GM12878 (cell line): ENCODE data around the gene RTL3. TPM values are rescaled to one million over a fixed set of nuclear protein-coding genes. Genes with fewer than 3 reads are reported as not detected.

ENCODE experiments used
- ATAC-seq: fragments of 200-7000 bp; cut with Tn5 transposase; 3 replicates; pipeline ENCODE4 v1.9.1; 2020; ENCODE audit warnings: mild to moderate bottlenecking, moderate library complexity
- BruUV-seq: library from RNA; stranded (reverse); fragments of 400-500 nt; replicated peaks from 2 replicates; lab custom pipeline; 2021; lab: Mats Ljungman, UMichigan
- CTCF ChIA-PET: fragments of 300-600 bp; sonication (Branson Sonifier 250); formaldehyde crosslinking; extraction: SDS; loops from one replicate; lab custom pipeline; 2021; ENCODE audit warnings: inconsistent platforms; lab: Yijun Ruan, JAX
- POLR2A ChIA-PET: fragments of 350-600 bp; formaldehyde crosslinking; extraction: SDS; loops from one replicate; lab custom pipeline; 2021; ENCODE audit warnings: inconsistent platforms; lab: Charles Lee
- RAD21 ChIA-PET: fragments of 300-600 bp; sonication (Branson Sonifier 250); formaldehyde crosslinking; loops from one replicate; lab custom pipeline; 2023; ENCODE audit warnings: antibody characterized with exemption; ENCODE audit not compliant: unreplicated experiment; lab: Charles Lee
- SMC1A ChIA-PET: fragments of 300-600 bp; sonication (Branson Sonifier 250); formaldehyde crosslinking; loops from one replicate; lab custom pipeline; 2023; ENCODE audit not compliant: unreplicated experiment, uncharacterized antibody; lab: Charles Lee
- DNase-seq: peaks from one replicate; pipeline ENCODE4 v3.0.0-alpha.2; 2011; ENCODE audit warnings: low read depth, low spot score
- FAIRE-seq: peaks from 3 replicates; lab custom pipeline; 2011; peaks lifted over from hg19 to GRCh38; lab: Jason Lieb, UNC
- H2AFZ ChIP-seq: 2 replicates; pipeline ENCODE4 v1.6.0; 2011; ENCODE audit warnings: low read depth, low read length, control low read depth; ENCODE audit not compliant: control insufficient read depth
- H3K27ac ChIP-seq: 2 replicates; pipeline ENCODE4 v1.5.1; 2011; ENCODE audit warnings: control low read depth; ENCODE audit not compliant: control insufficient read depth, insufficient read depth
- H3K27me3 ChIP-seq, 2 experiments: replicated peaks in 1 of 2; 2 replicates each; pipeline versions ENCODE4 v1.6.0 to v1.6.1; 2011; ENCODE audit warnings: low read length in 1 of 2; ENCODE audit not compliant: control insufficient read depth in 2 of 2, insufficient read depth in 2 of 2
- H3K36me3 ChIP-seq, 2 experiments: 2 replicates each; pipeline ENCODE4 v1.5.1; 2011; ENCODE audit warnings: low read length in 1 of 2; ENCODE audit not compliant: control insufficient read depth in 2 of 2, insufficient read depth in 2 of 2
- H3K4me1 ChIP-seq: 2 replicates; pipeline ENCODE4 v1.6.1; 2011; ENCODE audit warnings: mild to moderate bottlenecking, low read length, moderate library complexity, mixed read lengths; ENCODE audit not compliant: control insufficient read depth, insufficient read depth
- H3K4me2 ChIP-seq: 2 replicates; pipeline ENCODE4 v1.6.0; 2011; ENCODE audit warnings: control low read depth; ENCODE audit not compliant: control insufficient read depth, insufficient read depth
- H3K4me3 ChIP-seq: fragments of 200-600 bp; sonication (generic); 2 replicates; pipeline ENCODE4 v1.5.1; 2016
- H3K79me2 ChIP-seq: 2 replicates; pipeline ENCODE4 v1.6.0; 2011; ENCODE audit warnings: low read length; ENCODE audit not compliant: control insufficient read depth, insufficient read depth
- H3K9ac ChIP-seq: 2 replicates; pipeline ENCODE4 v1.8.0; 2011; ENCODE audit warnings: low read length, control low read depth, mixed read lengths; ENCODE audit not compliant: control insufficient read depth, insufficient read depth
- H3K9me3 ChIP-seq: replicated peaks from 3 replicates; pipeline ENCODE4 v1.5.1; 2011; ENCODE audit warnings: mild to moderate bottlenecking, low read length; ENCODE audit not compliant: control insufficient read depth, insufficient read depth
- H4K20me1 ChIP-seq: 2 replicates; pipeline ENCODE4 v1.6.0; 2011; ENCODE audit not compliant: control insufficient read depth, insufficient read depth
- ASH2L ChIP-seq: fragments of 300-600, 200-600 bp; sonication (generic); IDR thresholded peaks from 2 replicates; pipeline ENCODE4 v1.6.1; 2017; ENCODE audit warnings: low read depth, mild to moderate bottlenecking, borderline replicate concordance
- BCL11A ChIP-seq: IDR thresholded peaks from 2 replicates; pipeline ENCODE4 v1.6.1; 2011; ENCODE audit warnings: low read depth, low read length
- BHLHE40 ChIP-seq, 2 experiments: fragments of 450-650 bp in 1 of 2; IDR thresholded peaks; 2 replicates each; pipeline ENCODE4 v1.6.1; 2011 to 2017; ENCODE audit warnings: low read depth in 2 of 2, borderline replicate concordance in 1 of 2, improper control_type of control experiment in 1 of 2, low read length in 1 of 2, mild to moderate bottlenecking in 1 of 2
- CHD2 ChIP-seq: IDR thresholded peaks from 2 replicates; pipeline ENCODE4 v1.6.1; 2011; ENCODE audit warnings: low read depth, low read length, improper control_type of control experiment, borderline replicate concordance
- CREB1 ChIP-seq: IDR thresholded peaks from 2 replicates; pipeline ENCODE4 v1.6.1; 2012; ENCODE audit warnings: low read depth, mild to moderate bottlenecking, inconsistent platforms
- EZH2 ChIP-seq: IDR thresholded peaks from 2 replicates; pipeline ENCODE4 v1.6.1; 2012; ENCODE audit warnings: low read depth, mild to moderate bottlenecking, control low read depth, inconsistent platforms, low read length, borderline replicate concordance; ENCODE audit not compliant: control insufficient read depth
- HCFC1 ChIP-seq: fragments of 150-350 bp; IDR thresholded peaks from 2 replicates; pipeline ENCODE4 v1.6.1; 2014; ENCODE audit warnings: low read length
- LARP7 ChIP-seq: fragments of 450-650 bp; IDR thresholded peaks from 2 replicates; pipeline ENCODE4 v1.6.1; 2017; ENCODE audit warnings: mild to moderate bottlenecking
- MYC ChIP-seq: IDR thresholded peaks from 2 replicates; pipeline ENCODE4 v1.6.1; 2011; ENCODE audit warnings: mild to moderate bottlenecking, low read length, moderate library complexity, inconsistent platforms; ENCODE audit not compliant: insufficient read depth, insufficient replicate concordance, insufficient read length, severe bottlenecking
- NFIC ChIP-seq: IDR thresholded peaks from 2 replicates; pipeline ENCODE4 v1.6.1; 2012; ENCODE audit warnings: low read depth, mild to moderate bottlenecking, inconsistent platforms, low read length, moderate library complexity
- RCOR1 ChIP-seq: conservative IDR thresholded peaks from 2 replicates; pipeline ENCODE4 v1.6.1; 2012; ENCODE audit warnings: low read depth, low read length, improper control_type of control experiment
- SMAD5 ChIP-seq: IDR thresholded peaks from 2 replicates; pipeline ENCODE4 v1.6.1; 2016; ENCODE audit warnings: antibody characterized with exemption, low read depth
- SMC3 ChIP-seq: IDR thresholded peaks from 2 replicates; pipeline ENCODE4 v1.6.1; 2011; ENCODE audit warnings: low read length, improper control_type of control experiment, borderline replicate concordance
- USF1 ChIP-seq: IDR thresholded peaks from 2 replicates; pipeline ENCODE4 v1.6.1; 2011; ENCODE audit warnings: borderline replicate concordance, low read depth, mild to moderate bottlenecking, moderate library complexity, mixed read lengths, low read length; ENCODE audit not compliant: insufficient read depth; ENCODE audit errors: extremely low read length
- ZBED1 ChIP-seq: IDR thresholded peaks from 2 replicates; pipeline ENCODE4 v1.6.1; 2016; ENCODE audit warnings: borderline replicate concordance
- ZNF592 ChIP-seq: fragments of 450-650 bp; IDR thresholded peaks from 2 replicates; pipeline ENCODE4 v1.6.1; 2017; ENCODE audit warnings: mild to moderate bottlenecking, moderate library complexity
- WGBS: methylation state at CpG from one replicate; pipeline ENCODE4 v1.1.6; 2016; ENCODE audit warnings: low lambda C conversion rate; ENCODE audit not compliant: insufficient replicate concordance, insufficient coverage; ENCODE audit errors: missing lambda C conversion rate; 5-methylcytosine and 5-hydroxymethylcytosine counted together
- in situ Hi-C: fragments of 300-500 bp; cut with MboI; formaldehyde crosslinking; loops from 9 replicates; pipeline ENCODE4 v1.14.3; 2018; ENCODE audit warnings: mixed read lengths
- intact Hi-C: fragments of 100-400 bp; cut with micrococcal nuclease; formaldehyde crosslinking; loops from one replicate; pipeline ENCODE4 v1.14.2; 2022; ENCODE audit not compliant: unreplicated experiment
- polyA plus RNA-seq, 11 experiments: library from polyadenylated mRNA; depleted of rRNA in 4 of 11; unstranded in 6 of 11; stranded (reverse) in 5 of 11; fragments of >200 nt; fragmentation: Nextera tagmentation in 4 of 11; fragmentation: Illumina TruSeq in 1 of 11; extraction: Ambion mirVana in 4 of 11; extraction: Trizol in 1 of 11; gene quantifications; 1 replicate in 1 of 11; 2 replicates in 10 of 11; pipeline versions ENCODE4 v1.2.1 to v1.2.3, GENCODE V29; 2011 to 2016; ENCODE audit warnings: inconsistent platforms in 2 of 11, missing spikeins in 2 of 11, low read depth in 1 of 11
- total RNA-seq, 4 experiments: library from RNA; depleted of rRNA in 3 of 4; stranded (reverse); fragments of >200 nt in 3 of 4; fragmentation: Illumina TruSeq in 1 of 4; extraction: Trizol in 1 of 4; gene quantifications; 2 replicates each; pipeline versions ENCODE4 v1.2.1 to v1.2.3, GENCODE V29; 2013 to 2021

The RTL3 gene
- total and polyA plus RNA-seq, 10 of the 15 experiments (the other 5 are each of a cell fraction or from before 2014, with no cell fraction given): 0.09 to 1.5 (median 0.27) TPM; not detected in 1

- H3K9ac ChIP-seq: no peak overlapping the region
- ChIA-PET POLR2A (no interaction called here), CTCF (interaction anchor here (0.7 to 4.5 kb wide), 12 partner anchors 19 to 705 kb away, joined by 3 to 38 read pairs (median 5); no protein-coding TSS in a partner anchor), RAD21 (interaction anchor here (0.8 to 4.4 kb wide), 10 partner anchors 19 to 373 kb away, joined by 3 to 25 read pairs (median 7); no protein-coding TSS in a partner anchor), SMC1A (interaction anchor here (0.7 to 5.3 kb wide), 19 partner anchors 20 to 561 kb away, joined by 3 to 27 read pairs (median 4); partner anchors contain the start of gene RTL3)
- no peaks in the 10 kb centered on the region for H3K27me3 ChIP-seq
- no peak overlapping the region for H3K4me3 ChIP-seq
- FAIRE-seq (no peak), DNase-seq (no peak), ATAC-seq (no peak)
- H3K36me3 ChIP-seq: no peaks in the 10 kb centered on the region
- intact Hi-C loops: loop anchor here (1.0 kb wide), 1 partner anchor 154 kb away; no protein-coding TSS in a partner anchor
- no peaks in the 10 kb centered on the region for H3K79me2 ChIP-seq
- BruUV-seq: no TSS peak
- H3K4me2 ChIP-seq: no peak overlapping the region
- 21% methylated on average over 2 of the region's 2 CpGs for WGBS
- no peaks in the 10 kb centered on the region for H3K4me1 ChIP-seq
- H3K27ac ChIP-seq: no peak overlapping the region
- H4K20me1 ChIP-seq: no peaks in the 10 kb centered on the region
- H2AFZ ChIP-seq: no peak overlapping the region
- no peaks in the 10 kb centered on the region; the same call in 2 of the 3 replicates for H3K9me3 ChIP-seq
- in situ Hi-C loops: no loop called here
- TF ChIP-seq ASH2L: no peak
- no peak for TF ChIP-seq USF1
- TF ChIP-seq SMC3: no peak
- TF ChIP-seq BCL11A: no peak
- TF ChIP-seq CREB1: no peak
- no peak for TF ChIP-seq LARP7
- no peak for TF ChIP-seq EZH2
- TF ChIP-seq ZNF592: no peak
- no peak for TF ChIP-seq MYC
- no peak for TF ChIP-seq RCOR1
- TF ChIP-seq BHLHE40 (IDR thresholded peaks at IDR 0.05; ENCODE audit: borderline replicate concordance in 1 of 2, low read depth in 2 of 2, low read length in 1 of 2): no peak
- no peak for TF ChIP-seq SMAD5
- TF ChIP-seq CHD2: no peak
- TF ChIP-seq HCFC1: no peak
- TF ChIP-seq ZBED1: no peak
- TF ChIP-seq NFIC: no peak
These were observed 49.7 kb upstream of the RTL3 start for GRCh38 chrX:78708816-78709215.
